Endothelial cell (in vitro differentiated cells): ENCODE measurements around the gene DSCAML1. TPM values are rescaled to one million over a fixed set of nuclear protein-coding genes. Genes with fewer than 3 reads are reported as not detected.

Experiments
- DNase-seq: peaks from one replicate; pipeline ENCODE4 v3.0.0; 2021; ENCODE audit warnings: low spot score
- H3K27ac Mint-ChIP-seq: one replicate; pipeline ENCODE4 v1.8.0; 2021; ENCODE audit warnings: mixed read lengths, inconsistent platforms; ENCODE audit not compliant: unreplicated experiment
- H3K27me3 Mint-ChIP-seq: one replicate; pipeline ENCODE4 v1.8.0; 2021; ENCODE audit warnings: mild to moderate bottlenecking, moderate library complexity, mixed read lengths, inconsistent platforms; ENCODE audit not compliant: unreplicated experiment
- H3K36me3 Mint-ChIP-seq: one replicate; pipeline ENCODE4 v1.8.0; 2021; ENCODE audit warnings: mild to moderate bottlenecking, low read depth, mixed read lengths, inconsistent platforms; ENCODE audit not compliant: unreplicated experiment
- H3K4me1 Mint-ChIP-seq: one replicate; pipeline ENCODE4 v1.8.0; 2021; ENCODE audit warnings: mild to moderate bottlenecking, mixed read lengths, inconsistent platforms; ENCODE audit not compliant: unreplicated experiment
- H3K4me3 Mint-ChIP-seq: one replicate; pipeline ENCODE4 v1.8.0; 2021; ENCODE audit warnings: mild to moderate bottlenecking, mixed read lengths, inconsistent platforms; ENCODE audit not compliant: unreplicated experiment
- H3K9me3 Mint-ChIP-seq: one replicate; pipeline ENCODE4 v1.8.0; 2021; ENCODE audit warnings: mixed read lengths, inconsistent platforms; ENCODE audit not compliant: unreplicated experiment
- total RNA-seq: library from RNA; stranded (reverse); fragmentation: NEBNext Ultra II Directional; extraction: Animal tissue kit (Norgen Biotek cat#: 25700); gene quantifications from one replicate; pipeline ENCODE4 v1.2.1, GENCODE V29; 2021; ENCODE audit not compliant: unreplicated experiment
- TF ChIP-seq, protein P1 (sequence below): fragments of 200-600 bp; sonication (generic); IDR thresholded peaks from one replicate; pipeline ENCODE4 v1.5.0; 2021; ENCODE audit warnings: antibody characterized with exemption; ENCODE audit not compliant: unreplicated experiment

Gene DSCAML1
- total RNA-seq, 1 donor from 2014 or later, result 3.8 TPM

DNA sequence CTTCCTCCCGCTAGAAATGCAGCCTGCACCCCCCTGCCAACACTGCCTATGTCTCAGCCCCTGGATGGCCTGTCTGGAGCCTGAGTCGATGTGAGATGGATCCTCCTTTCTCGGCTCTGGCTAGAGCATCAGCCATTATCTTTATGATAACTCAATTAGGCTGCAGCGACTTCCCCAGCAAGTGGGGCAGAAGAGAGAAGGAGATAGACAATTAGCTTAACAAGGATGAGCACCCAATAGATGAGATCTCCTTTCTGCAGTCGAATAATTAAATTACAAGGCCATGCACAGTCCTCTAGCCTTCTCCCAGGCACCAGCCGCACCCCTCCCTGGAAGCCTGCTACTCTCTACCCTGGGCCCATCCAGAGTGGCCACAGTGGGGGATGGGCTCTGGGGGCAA, 290.0 kb downstream of the DSCAML1 start:
- H3K4me1 Mint-ChIP-seq, result no peaks in the 10 kb centered on the region
- H3K27me3 Mint-ChIP-seq, result peaks cover 5% of the 10 kb centered on the region
- TF ChIP-seq, protein P1, sequence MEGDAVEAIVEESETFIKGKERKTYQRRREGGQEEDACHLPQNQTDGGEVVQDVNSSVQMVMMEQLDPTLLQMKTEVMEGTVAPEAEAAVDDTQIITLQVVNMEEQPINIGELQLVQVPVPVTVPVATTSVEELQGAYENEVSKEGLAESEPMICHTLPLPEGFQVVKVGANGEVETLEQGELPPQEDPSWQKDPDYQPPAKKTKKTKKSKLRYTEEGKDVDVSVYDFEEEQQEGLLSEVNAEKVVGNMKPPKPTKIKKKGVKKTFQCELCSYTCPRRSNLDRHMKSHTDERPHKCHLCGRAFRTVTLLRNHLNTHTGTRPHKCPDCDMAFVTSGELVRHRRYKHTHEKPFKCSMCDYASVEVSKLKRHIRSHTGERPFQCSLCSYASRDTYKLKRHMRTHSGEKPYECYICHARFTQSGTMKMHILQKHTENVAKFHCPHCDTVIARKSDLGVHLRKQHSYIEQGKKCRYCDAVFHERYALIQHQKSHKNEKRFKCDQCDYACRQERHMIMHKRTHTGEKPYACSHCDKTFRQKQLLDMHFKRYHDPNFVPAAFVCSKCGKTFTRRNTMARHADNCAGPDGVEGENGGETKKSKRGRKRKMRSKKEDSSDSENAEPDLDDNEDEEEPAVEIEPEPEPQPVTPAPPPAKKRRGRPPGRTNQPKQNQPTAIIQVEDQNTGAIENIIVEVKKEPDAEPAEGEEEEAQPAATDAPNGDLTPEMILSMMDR, result no peak
- no peaks in the 10 kb centered on the region for H3K9me3 Mint-ChIP-seq
- no peak for DNase-seq
- H3K27ac Mint-ChIP-seq, result no peak overlapping the region
- H3K4me3 Mint-ChIP-seq, result no peak overlapping the region
- H3K36me3 Mint-ChIP-seq, result peaks cover 4% of the 10 kb centered on the region

DNA sequence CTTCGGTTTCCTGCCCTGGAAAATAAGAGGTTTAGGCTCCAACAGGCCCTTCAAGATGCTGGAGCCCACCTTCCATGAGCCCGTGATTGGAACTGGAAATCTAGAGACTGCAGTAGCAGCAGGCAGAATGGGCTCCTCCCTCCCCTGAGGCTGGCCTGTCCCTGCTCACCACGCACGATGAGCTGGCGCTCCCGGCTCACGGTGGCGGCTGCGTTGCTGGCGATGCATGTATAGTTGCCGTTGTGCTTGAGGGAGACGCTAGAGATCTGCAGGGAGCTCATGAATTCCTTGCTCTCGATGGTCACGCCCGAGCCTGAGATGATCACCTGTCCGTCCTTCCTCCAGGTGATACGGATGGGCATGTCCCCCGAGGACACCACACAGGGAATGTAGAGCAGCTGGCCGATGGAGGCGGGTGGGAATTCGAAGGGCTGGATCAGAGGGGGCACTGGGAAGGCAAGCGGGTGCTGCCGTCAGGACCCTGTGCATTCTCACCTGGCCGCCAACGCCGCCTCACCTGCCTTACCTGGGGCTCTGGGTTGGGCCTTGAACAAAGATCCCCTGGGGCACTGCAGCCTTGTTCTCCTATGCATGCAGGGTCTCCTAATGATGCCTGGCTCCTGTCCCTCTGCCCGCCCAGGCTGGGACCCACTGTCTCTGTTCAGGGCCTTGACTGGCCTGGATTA, 291.6 kb downstream of the DSCAML1 start:
- TF ChIP-seq, protein P1, result no peak
- Mint-ChIP-seq H3K9me3 (no peaks in the 10 kb centered on the region), H3K27ac (no peak overlapping the region), H3K4me3 (no peak overlapping the region), H3K27me3 (peaks cover 8% of the 10 kb centered on the region), H3K4me1 (no peaks in the 10 kb centered on the region), H3K36me3 (peaks cover 4% of the 10 kb centered on the region)
- DNase-seq, result no peak

DNA sequence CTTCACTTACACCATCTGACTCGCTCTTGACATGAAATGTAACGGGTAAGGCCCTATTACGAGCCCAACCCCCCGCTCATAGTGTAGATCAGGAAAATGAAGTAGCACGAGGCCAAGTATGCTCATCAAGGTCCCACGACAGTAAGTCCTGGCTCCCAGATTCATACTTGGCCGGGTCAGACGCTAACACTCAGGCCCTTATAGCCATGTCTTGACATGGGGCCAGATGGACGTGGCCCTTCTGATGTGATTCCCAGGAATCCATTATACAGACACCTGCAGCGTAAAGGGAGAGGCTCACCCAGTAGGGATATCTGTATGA, 294.3 kb downstream of the DSCAML1 start:
- H3K9me3 Mint-ChIP-seq, result no peaks in the 10 kb centered on the region
- no peaks in the 10 kb centered on the region for H3K36me3 Mint-ChIP-seq
- no peaks in the 10 kb centered on the region for H3K4me1 Mint-ChIP-seq
- DNase-seq, result no peak
- no peak overlapping the region for H3K4me3 Mint-ChIP-seq
- H3K27me3 Mint-ChIP-seq, result peaks cover 6% of the 10 kb centered on the region
- TF ChIP-seq, protein P1, result no peak
- H3K27ac Mint-ChIP-seq, result no peak overlapping the region

DNA sequence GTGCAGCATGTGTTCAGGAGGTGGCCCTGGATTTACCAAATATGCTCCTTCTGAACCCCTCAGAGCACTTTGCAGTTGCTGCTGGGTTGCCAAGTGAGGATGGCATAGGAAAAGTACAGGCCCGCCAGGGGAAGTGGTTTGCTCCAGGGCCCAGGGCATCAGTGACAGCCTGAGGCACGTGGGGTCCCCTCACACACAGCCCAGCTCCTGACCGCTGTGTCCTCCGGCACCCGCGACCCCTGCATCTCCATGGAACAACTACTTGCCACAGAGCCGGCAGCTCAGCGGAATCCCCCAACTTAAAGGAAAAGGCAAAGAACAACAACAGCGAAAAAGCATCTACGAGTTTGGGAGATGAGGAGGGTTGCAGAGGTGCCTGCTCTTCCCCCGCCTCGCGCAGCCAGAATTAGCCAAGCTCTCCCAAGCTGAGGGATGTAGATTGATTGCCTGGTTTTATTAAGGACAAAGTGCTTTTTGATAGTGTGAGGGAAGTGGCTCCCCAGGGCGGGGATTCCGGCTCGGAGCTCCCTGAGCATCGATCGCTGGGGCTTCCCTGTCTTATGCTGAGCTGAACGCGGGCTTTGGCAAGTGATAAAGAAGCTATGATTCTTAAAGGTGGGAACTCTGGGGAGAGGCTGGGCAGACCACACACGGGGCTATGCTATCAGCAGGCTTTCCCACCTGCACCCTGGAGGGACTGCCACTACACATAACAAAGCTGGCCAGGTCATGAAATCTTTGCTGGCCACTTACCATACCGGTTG, 294.8 kb downstream of the DSCAML1 start:
- peaks cover 6% of the 10 kb centered on the region for H3K27me3 Mint-ChIP-seq
- TF ChIP-seq, protein P1, result no peak
- H3K9me3 Mint-ChIP-seq, result no peaks in the 10 kb centered on the region
- no peaks in the 10 kb centered on the region for H3K4me1 Mint-ChIP-seq
- no peak overlapping the region for H3K27ac Mint-ChIP-seq
- no peak for DNase-seq
- no peak overlapping the region for H3K4me3 Mint-ChIP-seq
- no peaks in the 10 kb centered on the region for H3K36me3 Mint-ChIP-seq

DNA sequence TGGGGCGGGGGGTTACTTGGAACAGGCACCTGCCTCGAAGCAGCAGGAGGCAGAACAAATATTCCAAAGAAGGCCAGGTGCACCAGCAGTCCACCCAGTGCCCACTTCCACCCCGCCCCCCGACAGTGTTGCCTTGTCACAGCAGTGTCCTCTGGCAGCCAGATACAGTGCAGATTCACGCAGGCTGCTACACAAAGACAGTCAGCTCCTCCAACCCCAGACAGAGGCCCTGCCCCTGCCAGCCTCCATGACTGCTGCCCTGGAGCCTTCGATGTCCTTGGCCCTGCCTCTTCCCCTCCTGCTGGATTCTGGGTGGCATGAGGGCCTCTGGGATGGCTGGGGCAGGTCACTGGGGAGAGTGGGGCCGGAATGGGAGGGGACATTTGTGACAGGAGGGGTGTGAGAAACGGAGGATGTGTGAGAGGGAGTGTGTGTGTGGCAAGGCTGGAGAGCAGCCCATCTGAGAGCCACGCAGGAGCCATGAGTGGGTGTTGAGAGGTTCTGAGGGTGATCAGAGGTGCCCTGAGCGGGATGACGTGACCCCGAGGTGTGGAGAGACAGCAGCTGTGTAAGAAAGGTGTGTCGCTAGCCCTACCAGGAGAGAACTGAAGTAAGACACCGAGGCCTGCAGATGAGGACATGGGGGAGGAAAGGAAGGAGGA, 295.6 kb downstream of the DSCAML1 start:
- H3K4me1 Mint-ChIP-seq, result peaks cover 2% of the 10 kb centered on the region
- H3K27me3 Mint-ChIP-seq, result peaks cover 6% of the 10 kb centered on the region
- TF ChIP-seq, protein P1, result no peak
- H3K4me3 Mint-ChIP-seq, result no peak overlapping the region
- H3K27ac Mint-ChIP-seq, result no peak overlapping the region
- no peak for DNase-seq
- H3K36me3 Mint-ChIP-seq, result no peaks in the 10 kb centered on the region
- H3K9me3 Mint-ChIP-seq, result no peaks in the 10 kb centered on the region
